GM23338 (cell line): ENCODE results near the gene JARID2. TPM values are rescaled to one million over a fixed set of nuclear protein-coding genes. Genes with fewer than 3 reads are reported as not detected.

Experiments
- ATAC-seq: fragments of 200-7000 bp; cut with Tn5 transposase; 3 replicates; pipeline ENCODE4 v1.9.1; 2020
- DNase-seq: peaks from one replicate; pipeline ENCODE4 v3.0.0-alpha.2; 2015; ENCODE audit warnings: low spot score
- H2AFZ ChIP-seq: fragments of 200-600 bp; sonication (generic); 2 replicates; pipeline ENCODE4 v1.8.0; 2016; ENCODE audit warnings: antibody characterized with exemption, mild to moderate bottlenecking, moderate library complexity
- H3F3A ChIP-seq: fragments of 200-600 bp; sonication (generic); replicated peaks from 2 replicates; pipeline ENCODE4 v1.8.0; 2017; ENCODE audit warnings: antibody characterized with exemption, mixed run types, low read depth
- H3K27ac ChIP-seq: fragments of 200-600 bp; sonication (generic); 2 replicates; pipeline ENCODE4 v1.6.1; 2016; ENCODE audit warnings: low read depth
- H3K27me3 ChIP-seq: fragments of 200-600 bp; sonication (generic); 2 replicates; pipeline ENCODE4 v1.8.0; 2016; ENCODE audit warnings: mild to moderate bottlenecking, mixed run types, moderate library complexity; ENCODE audit not compliant: insufficient read depth
- H3K36me3 ChIP-seq: fragments of 200-600 bp; sonication (generic); 2 replicates; pipeline ENCODE4 v1.8.0; 2016; ENCODE audit warnings: mild to moderate bottlenecking; ENCODE audit not compliant: insufficient read depth
- H3K4me1 ChIP-seq: fragments of 200-600 bp; sonication (generic); 2 replicates; pipeline ENCODE4 v1.8.0; 2016; ENCODE audit warnings: mild to moderate bottlenecking, moderate library complexity; ENCODE audit not compliant: insufficient read depth
- H3K4me2 ChIP-seq: fragments of 200-600 bp; sonication (generic); 2 replicates; pipeline ENCODE4 v1.7.1; 2017; ENCODE audit warnings: mixed run types
- H3K4me3 ChIP-seq: fragments of 200-600 bp; sonication (generic); 2 replicates; pipeline ENCODE4 v1.6.1; 2016; ENCODE audit warnings: mixed run types
- H3K79me2 ChIP-seq: fragments of 200-600 bp; sonication (generic); replicated peaks from 2 replicates; pipeline ENCODE4 v1.8.0; 2017; ENCODE audit warnings: mild to moderate bottlenecking; ENCODE audit not compliant: insufficient read depth
- H3K9me2 ChIP-seq: fragments of 200-600 bp; sonication (generic); 2 replicates; pipeline ENCODE4 v1.8.0; 2017; ENCODE audit not compliant: insufficient read depth
- H4K20me1 ChIP-seq: fragments of 200-600 bp; sonication (generic); replicated peaks from 2 replicates; pipeline ENCODE4 v1.8.0; 2017; ENCODE audit warnings: mild to moderate bottlenecking; ENCODE audit not compliant: insufficient read depth
- H3K27ac Mint-ChIP-seq: 2 replicates; pipeline ENCODE4 v1.8.0; 2020; ENCODE audit warnings: inconsistent platforms, mild to moderate bottlenecking, moderate library complexity, mixed read lengths
- H3K27me3 Mint-ChIP-seq: 3 replicates; pipeline ENCODE4 v1.8.0; 2022; ENCODE audit warnings: low read depth, mild to moderate bottlenecking, moderate library complexity, mixed read lengths, inconsistent platforms; ENCODE audit not compliant: insufficient read depth, poor library complexity
- H3K36me3 Mint-ChIP-seq: 3 replicates; pipeline ENCODE4 v1.8.0; 2021; ENCODE audit warnings: low read depth, mild to moderate bottlenecking, inconsistent platforms, moderate library complexity, mixed read lengths
- H3K4me1 Mint-ChIP-seq: 3 replicates; pipeline ENCODE4 v1.8.0; 2020; ENCODE audit warnings: mild to moderate bottlenecking, inconsistent platforms, mixed read lengths
- H3K4me3 Mint-ChIP-seq: 3 replicates; pipeline ENCODE4 v1.8.0; 2021; ENCODE audit warnings: moderate library complexity, mild to moderate bottlenecking, inconsistent platforms, mixed read lengths
- H3K9me3 Mint-ChIP-seq: 3 replicates; pipeline ENCODE4 v1.8.0; 2020; ENCODE audit warnings: moderate library complexity, mild to moderate bottlenecking, inconsistent platforms, mixed read lengths
- CREB1 ChIP-seq: fragments of 250-450 bp; sonication (Bioruptor Pico); IDR thresholded peaks from 2 replicates; pipeline ENCODE4 v1.5.0; 2020; ENCODE audit warnings: low read depth, mild to moderate bottlenecking, moderate library complexity
- JUNB ChIP-seq: IDR thresholded peaks from one replicate; pipeline ENCODE4 v1.6.1; 2016; ENCODE audit warnings: antibody characterized with exemption; ENCODE audit not compliant: unreplicated experiment
- POLR2AphosphoS5 ChIP-seq: IDR thresholded peaks from 2 replicates; pipeline ENCODE4 v1.6.1; 2016; ENCODE audit warnings: antibody characterized with exemption, low read depth
- ZNF114 ChIP-seq: fragments of 250-450 bp; sonication (Bioruptor Pico); IDR thresholded peaks from 2 replicates; pipeline ENCODE4 v1.5.0; 2020; ENCODE audit warnings: mild to moderate bottlenecking, moderate library complexity
- ZNF331 ChIP-seq: fragments of 250-450 bp; sonication (Bioruptor Pico); IDR thresholded peaks from 2 replicates; pipeline ENCODE4 v1.5.0; 2020; ENCODE audit warnings: low read depth, mild to moderate bottlenecking, moderate library complexity
- polyA plus RNA-seq: library from polyadenylated mRNA; unstranded; fragments of >200 nt; fragmentation: Nextera tagmentation; extraction: Ambion mirVana; gene quantifications from 2 replicates; pipeline ENCODE4 v1.2.1, GENCODE V29; 2016
- total RNA-seq: library from RNA; depleted of rRNA; stranded (reverse); fragments of >200 nt; shearing (Covaris generic); gene quantifications from 2 replicates; pipeline ENCODE4 v1.2.3, GENCODE V29; 2014
- TF ChIP-seq, protein P1 (sequence below): IDR thresholded peaks from 2 replicates; pipeline ENCODE4 v1.6.1; 2016; ENCODE audit warnings: antibody characterized with exemption
- TF ChIP-seq, protein P2 (sequence below): IDR thresholded peaks from one replicate; pipeline ENCODE4 v1.6.1; 2018; ENCODE audit warnings: antibody characterized with exemption; ENCODE audit not compliant: unreplicated experiment
- TF ChIP-seq, protein P3 (sequence below): fragments of 250-450 bp; sonication (Bioruptor Pico); IDR thresholded peaks from 2 replicates; pipeline ENCODE4 v1.5.0; 2020; ENCODE audit warnings: mild to moderate bottlenecking, moderate library complexity
- TF ChIP-seq, protein P4 (sequence below), 2 experiments: fragments of 200-600 bp in 1 of 2; sonication (generic) in 1 of 2; conservative IDR thresholded peaks; 2 replicates each; pipeline versions ENCODE4 v1.5.1 to v1.6.1; 2016 to 2017; ENCODE audit warnings: antibody characterized with exemption in 2 of 2, low read depth in 2 of 2, mild to moderate bottlenecking in 2 of 2, moderate library complexity in 1 of 2

JARID2 gene
- total and polyA plus RNA-seq, 2 experiments from 2014 or later, result 92.8 to 196 TPM

DNA sequence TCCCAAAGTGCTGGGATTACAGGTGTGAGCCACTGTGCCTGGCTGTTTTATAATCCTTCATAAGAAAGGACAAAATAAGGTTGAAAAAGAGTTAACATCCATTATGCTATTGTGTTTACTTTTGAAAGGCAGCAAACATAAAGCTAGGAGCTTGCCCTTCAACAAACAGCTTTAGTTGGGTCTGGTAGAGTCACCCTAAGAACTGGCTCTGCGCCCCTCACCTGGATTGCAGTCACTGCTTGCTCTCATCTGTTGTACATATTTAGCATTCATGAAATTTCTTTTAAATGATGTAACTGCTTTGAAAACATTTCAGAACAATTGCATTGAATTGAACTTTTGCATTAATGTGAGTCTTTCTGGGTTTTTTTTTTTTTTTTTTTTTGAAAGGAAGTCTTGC, 38.9 kb downstream of the JARID2 start (continued):
- TF ChIP-seq, protein P1, sequence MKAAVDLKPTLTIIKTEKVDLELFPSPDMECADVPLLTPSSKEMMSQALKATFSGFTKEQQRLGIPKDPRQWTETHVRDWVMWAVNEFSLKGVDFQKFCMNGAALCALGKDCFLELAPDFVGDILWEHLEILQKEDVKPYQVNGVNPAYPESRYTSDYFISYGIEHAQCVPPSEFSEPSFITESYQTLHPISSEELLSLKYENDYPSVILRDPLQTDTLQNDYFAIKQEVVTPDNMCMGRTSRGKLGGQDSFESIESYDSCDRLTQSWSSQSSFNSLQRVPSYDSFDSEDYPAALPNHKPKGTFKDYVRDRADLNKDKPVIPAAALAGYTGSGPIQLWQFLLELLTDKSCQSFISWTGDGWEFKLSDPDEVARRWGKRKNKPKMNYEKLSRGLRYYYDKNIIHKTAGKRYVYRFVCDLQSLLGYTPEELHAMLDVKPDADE, result no peak
- TF ChIP-seq ZNF331, result no peak
- TF ChIP-seq, protein P2, sequence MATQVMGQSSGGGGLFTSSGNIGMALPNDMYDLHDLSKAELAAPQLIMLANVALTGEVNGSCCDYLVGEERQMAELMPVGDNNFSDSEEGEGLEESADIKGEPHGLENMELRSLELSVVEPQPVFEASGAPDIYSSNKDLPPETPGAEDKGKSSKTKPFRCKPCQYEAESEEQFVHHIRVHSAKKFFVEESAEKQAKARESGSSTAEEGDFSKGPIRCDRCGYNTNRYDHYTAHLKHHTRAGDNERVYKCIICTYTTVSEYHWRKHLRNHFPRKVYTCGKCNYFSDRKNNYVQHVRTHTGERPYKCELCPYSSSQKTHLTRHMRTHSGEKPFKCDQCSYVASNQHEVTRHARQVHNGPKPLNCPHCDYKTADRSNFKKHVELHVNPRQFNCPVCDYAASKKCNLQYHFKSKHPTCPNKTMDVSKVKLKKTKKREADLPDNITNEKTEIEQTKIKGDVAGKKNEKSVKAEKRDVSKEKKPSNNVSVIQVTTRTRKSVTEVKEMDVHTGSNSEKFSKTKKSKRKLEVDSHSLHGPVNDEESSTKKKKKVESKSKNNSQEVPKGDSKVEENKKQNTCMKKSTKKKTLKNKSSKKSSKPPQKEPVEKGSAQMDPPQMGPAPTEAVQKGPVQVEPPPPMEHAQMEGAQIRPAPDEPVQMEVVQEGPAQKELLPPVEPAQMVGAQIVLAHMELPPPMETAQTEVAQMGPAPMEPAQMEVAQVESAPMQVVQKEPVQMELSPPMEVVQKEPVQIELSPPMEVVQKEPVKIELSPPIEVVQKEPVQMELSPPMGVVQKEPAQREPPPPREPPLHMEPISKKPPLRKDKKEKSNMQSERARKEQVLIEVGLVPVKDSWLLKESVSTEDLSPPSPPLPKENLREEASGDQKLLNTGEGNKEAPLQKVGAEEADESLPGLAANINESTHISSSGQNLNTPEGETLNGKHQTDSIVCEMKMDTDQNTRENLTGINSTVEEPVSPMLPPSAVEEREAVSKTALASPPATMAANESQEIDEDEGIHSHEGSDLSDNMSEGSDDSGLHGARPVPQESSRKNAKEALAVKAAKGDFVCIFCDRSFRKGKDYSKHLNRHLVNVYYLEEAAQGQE, result no peak
- no peak for TF ChIP-seq ZNF114 (CRISPR knock-in tag)
- TF ChIP-seq CREB1 (CRISPR knock-in tag), result no peak
- no peak for TF ChIP-seq POLR2AphosphoS5

DNA sequence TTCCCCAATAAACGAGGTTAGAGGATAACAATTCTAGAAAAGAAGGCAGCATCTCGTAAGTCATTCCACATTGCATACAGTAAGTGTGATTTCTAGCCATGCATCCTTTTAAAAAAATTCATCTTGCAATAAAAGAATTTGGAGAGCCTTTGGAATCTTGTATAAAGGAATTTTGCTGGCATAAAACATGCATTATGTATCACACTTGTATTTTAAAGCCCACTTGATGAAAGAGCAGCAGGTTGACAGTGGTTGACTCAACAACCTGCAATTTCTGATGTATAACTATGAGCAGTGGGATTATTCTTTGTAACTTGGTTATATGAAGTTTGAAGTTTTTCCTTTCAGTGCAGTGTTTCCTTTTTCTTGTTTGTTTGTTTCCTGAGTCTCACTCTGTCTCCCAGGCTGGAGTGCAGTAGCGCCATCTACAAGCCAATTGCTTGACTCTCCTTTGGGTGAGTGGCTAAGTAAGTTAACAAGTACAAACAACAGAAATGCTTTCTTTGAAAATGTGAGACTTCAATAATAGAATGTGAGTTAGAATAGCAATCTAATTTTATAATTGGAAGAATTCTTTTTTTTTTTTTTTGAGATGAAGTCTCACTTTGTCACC, 39.9 kb downstream of the JARID2 start:
- peaks cover 26% of the 10 kb centered on the region for H3K27me3 Mint-ChIP-seq
- Histone ChIP-seq H3K79me2 (peaks cover 100% of the 10 kb centered on the region), H3K27ac (no peak overlapping the region), H3K4me2 (no peak overlapping the region), H3F3A (peaks cover 42% of the 10 kb centered on the region), H3K36me3 (peaks cover 10% of the 10 kb centered on the region; the same call in 1 of the 2 replicates), H2AFZ (no peak overlapping the region), H3K9me2 (no peaks in the 10 kb centered on the region), H3K4me3 (no peak overlapping the region), H3K27me3 (no peaks in the 10 kb centered on the region), H3K4me1 (peaks cover 97% of the 10 kb centered on the region), H4K20me1 (peaks cover 92% of the 10 kb centered on the region)
- H3K27ac Mint-ChIP-seq, result no peak overlapping the region
- no peak overlapping the region for H3K4me3 Mint-ChIP-seq
- H3K36me3 Mint-ChIP-seq, result peaks cover 34% of the 10 kb centered on the region
- no peaks in the 10 kb centered on the region; the same call in 1 of the 3 replicates for H3K9me3 Mint-ChIP-seq
- ATAC-seq, result no peak
- peaks cover 63% of the 10 kb centered on the region for H3K4me1 Mint-ChIP-seq
- DNase-seq, result no peak
- TF ChIP-seq ZNF331 (no peak), JUNB (no peak)
- TF ChIP-seq, protein P3, sequence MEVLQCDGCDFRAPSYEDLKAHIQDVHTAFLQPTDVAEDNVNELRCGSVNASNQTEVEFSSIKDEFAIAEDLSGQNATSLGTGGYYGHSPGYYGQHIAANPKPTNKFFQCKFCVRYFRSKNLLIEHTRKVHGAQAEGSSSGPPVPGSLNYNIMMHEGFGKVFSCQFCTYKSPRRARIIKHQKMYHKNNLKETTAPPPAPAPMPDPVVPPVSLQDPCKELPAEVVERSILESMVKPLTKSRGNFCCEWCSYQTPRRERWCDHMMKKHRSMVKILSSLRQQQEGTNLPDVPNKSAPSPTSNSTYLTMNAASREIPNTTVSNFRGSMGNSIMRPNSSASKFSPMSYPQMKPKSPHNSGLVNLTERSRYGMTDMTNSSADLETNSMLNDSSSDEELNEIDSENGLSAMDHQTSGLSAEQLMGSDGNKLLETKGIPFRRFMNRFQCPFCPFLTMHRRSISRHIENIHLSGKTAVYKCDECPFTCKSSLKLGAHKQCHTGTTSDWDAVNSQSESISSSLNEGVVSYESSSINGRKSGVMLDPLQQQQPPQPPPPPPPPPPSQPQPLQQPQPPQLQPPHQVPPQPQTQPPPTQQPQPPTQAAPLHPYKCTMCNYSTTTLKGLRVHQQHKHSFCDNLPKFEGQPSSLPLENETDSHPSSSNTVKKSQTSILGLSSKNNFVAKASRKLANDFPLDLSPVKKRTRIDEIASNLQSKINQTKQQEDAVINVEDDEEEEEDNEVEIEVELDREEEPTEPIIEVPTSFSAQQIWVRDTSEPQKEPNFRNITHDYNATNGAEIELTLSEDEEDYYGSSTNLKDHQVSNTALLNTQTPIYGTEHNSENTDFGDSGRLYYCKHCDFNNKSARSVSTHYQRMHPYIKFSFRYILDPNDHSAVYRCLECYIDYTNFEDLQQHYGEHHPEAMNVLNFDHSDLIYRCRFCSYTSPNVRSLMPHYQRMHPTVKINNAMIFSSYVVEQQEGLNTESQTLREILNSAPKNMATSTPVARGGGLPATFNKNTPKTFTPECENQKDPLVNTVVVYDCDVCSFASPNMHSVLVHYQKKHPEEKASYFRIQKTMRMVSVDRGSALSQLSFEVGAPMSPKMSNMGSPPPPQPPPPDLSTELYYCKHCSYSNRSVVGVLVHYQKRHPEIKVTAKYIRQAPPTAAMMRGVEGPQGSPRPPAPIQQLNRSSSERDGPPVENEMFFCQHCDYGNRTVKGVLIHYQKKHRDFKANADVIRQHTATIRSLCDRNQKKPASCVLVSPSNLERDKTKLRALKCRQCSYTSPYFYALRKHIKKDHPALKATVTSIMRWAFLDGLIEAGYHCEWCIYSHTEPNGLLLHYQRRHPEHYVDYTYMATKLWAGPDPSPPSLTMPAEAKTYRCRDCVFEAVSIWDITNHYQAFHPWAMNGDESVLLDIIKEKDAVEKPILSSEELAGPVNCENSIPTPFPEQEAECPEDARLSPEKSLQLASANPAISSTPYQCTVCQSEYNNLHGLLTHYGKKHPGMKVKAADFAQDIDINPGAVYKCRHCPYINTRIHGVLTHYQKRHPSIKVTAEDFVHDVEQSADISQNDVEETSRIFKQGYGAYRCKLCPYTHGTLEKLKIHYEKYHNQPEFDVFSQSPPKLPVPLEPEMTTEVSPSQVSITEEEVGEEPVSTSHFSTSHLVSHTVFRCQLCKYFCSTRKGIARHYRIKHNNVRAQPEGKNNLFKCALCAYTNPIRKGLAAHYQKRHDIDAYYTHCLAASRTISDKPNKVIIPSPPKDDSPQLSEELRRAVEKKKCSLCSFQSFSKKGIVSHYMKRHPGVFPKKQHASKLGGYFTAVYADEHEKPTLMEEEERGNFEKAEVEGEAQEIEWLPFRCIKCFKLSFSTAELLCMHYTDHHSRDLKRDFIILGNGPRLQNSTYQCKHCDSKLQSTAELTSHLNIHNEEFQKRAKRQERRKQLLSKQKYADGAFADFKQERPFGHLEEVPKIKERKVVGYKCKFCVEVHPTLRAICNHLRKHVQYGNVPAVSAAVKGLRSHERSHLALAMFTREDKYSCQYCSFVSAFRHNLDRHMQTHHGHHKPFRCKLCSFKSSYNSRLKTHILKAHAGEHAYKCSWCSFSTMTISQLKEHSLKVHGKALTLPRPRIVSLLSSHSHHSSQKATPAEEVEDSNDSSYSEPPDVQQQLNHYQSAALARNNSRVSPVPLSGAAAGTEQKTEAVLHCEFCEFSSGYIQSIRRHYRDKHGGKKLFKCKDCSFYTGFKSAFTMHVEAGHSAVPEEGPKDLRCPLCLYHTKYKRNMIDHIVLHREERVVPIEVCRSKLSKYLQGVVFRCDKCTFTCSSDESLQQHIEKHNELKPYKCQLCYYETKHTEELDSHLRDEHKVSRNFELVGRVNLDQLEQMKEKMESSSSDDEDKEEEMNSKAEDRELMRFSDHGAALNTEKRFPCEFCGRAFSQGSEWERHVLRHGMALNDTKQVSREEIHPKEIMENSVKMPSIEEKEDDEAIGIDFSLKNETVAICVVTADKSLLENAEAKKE, result no peak
- TF ChIP-seq, protein P4, sequence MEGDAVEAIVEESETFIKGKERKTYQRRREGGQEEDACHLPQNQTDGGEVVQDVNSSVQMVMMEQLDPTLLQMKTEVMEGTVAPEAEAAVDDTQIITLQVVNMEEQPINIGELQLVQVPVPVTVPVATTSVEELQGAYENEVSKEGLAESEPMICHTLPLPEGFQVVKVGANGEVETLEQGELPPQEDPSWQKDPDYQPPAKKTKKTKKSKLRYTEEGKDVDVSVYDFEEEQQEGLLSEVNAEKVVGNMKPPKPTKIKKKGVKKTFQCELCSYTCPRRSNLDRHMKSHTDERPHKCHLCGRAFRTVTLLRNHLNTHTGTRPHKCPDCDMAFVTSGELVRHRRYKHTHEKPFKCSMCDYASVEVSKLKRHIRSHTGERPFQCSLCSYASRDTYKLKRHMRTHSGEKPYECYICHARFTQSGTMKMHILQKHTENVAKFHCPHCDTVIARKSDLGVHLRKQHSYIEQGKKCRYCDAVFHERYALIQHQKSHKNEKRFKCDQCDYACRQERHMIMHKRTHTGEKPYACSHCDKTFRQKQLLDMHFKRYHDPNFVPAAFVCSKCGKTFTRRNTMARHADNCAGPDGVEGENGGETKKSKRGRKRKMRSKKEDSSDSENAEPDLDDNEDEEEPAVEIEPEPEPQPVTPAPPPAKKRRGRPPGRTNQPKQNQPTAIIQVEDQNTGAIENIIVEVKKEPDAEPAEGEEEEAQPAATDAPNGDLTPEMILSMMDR (conservative IDR thresholded peaks at IDR 0.05; ENCODE audit: low read depth in 2 of 2), result peak; percentile 51 to 72
